Measurements from ENCODE around the gene RBMS2.
"Not testable (repeated sequence)": the region's sequence is repeated elsewhere in the genome, so short reads cannot be mapped to it uniquely, and the experiment has no call there.

DNA sequence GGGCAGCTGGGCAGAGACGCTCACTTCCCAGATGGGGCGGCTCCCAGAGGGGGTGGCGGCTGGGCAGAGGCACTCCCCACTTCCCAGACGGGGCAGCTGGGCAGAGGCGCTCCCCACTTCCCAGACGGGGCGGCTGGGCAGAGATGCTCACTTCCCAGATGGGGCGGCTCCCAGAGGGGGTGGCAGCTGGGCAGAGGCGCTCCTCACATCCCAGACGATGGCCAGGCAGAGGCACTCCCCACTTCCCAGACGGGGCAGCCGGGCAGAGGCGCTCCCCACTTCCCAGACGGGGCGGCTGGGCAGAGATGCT is 27.6 kb upstream of the RBMS2 start:
- TF ChIP-seq, protein P1, sequence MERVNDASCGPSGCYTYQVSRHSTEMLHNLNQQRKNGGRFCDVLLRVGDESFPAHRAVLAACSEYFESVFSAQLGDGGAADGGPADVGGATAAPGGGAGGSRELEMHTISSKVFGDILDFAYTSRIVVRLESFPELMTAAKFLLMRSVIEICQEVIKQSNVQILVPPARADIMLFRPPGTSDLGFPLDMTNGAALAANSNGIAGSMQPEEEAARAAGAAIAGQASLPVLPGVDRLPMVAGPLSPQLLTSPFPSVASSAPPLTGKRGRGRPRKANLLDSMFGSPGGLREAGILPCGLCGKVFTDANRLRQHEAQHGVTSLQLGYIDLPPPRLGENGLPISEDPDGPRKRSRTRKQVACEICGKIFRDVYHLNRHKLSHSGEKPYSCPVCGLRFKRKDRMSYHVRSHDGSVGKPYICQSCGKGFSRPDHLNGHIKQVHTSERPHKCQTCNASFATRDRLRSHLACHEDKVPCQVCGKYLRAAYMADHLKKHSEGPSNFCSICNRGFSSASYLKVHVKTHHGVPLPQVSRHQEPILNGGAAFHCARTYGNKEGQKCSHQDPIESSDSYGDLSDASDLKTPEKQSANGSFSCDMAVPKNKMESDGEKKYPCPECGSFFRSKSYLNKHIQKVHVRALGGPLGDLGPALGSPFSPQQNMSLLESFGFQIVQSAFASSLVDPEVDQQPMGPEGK (CRISPR knock-in tag; IDR thresholded peaks at IDR 0.05; ENCODE audit: borderline replicate concordance) = not testable (repeated sequence)
- TF ChIP-seq ISL1 (CRISPR knock-in tag; IDR thresholded peaks at IDR 0.05); CREB5 (CRISPR knock-in tag; IDR thresholded peaks at IDR 0.05; ENCODE audit: low read depth); SNAI2 (CRISPR knock-in tag; IDR thresholded peaks at IDR 0.05); ZFP3 (CRISPR knock-in tag; IDR thresholded peaks at IDR 0.05); ZNF70 (CRISPR knock-in tag; IDR thresholded peaks at IDR 0.05); ZFP30 (CRISPR knock-in tag; IDR thresholded peaks at IDR 0.05); TOX (CRISPR knock-in tag; IDR thresholded peaks at IDR 0.05; ENCODE audit: borderline replicate concordance); RARB (CRISPR knock-in tag; IDR thresholded peaks at IDR 0.05); ARNTL (CRISPR knock-in tag; IDR thresholded peaks at IDR 0.05; ENCODE audit: borderline replicate concordance, low read depth); TCF4 (CRISPR knock-in tag; IDR thresholded peaks at IDR 0.05; ENCODE audit: borderline replicate concordance); CSRNP3 (CRISPR knock-in tag; IDR thresholded peaks at IDR 0.05); ESRRG (CRISPR knock-in tag; IDR thresholded peaks at IDR 0.05): not testable (repeated sequence)
- TF ChIP-seq, protein P2, sequence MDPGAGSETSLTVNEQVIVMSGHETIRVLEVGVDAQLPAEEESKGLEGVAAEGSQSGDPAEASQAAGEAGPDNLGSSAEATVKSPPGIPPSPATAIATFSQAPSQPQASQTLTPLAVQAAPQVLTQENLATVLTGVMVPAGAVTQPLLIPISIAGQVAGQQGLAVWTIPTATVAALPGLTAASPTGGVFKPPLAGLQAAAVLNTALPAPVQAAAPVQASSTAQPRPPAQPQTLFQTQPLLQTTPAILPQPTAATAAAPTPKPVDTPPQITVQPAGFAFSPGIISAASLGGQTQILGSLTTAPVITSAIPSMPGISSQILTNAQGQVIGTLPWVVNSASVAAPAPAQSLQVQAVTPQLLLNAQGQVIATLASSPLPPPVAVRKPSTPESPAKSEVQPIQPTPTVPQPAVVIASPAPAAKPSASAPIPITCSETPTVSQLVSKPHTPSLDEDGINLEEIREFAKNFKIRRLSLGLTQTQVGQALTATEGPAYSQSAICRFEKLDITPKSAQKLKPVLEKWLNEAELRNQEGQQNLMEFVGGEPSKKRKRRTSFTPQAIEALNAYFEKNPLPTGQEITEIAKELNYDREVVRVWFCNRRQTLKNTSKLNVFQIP (CRISPR knock-in tag; IDR thresholded peaks at IDR 0.05; ENCODE audit: borderline replicate concordance, low read depth) = not testable (repeated sequence)
